ENCODE measurements around the gene STK39. TPM values are rescaled to one million over a fixed set of nuclear protein-coding genes. Genes with fewer than 3 reads are reported as not detected.

Gene STK39
- total and polyA plus RNA-seq, 2 of the 4 experiments (the other 2 are of a cell fraction), result 11.8 to 16.4 TPM

DNA sequence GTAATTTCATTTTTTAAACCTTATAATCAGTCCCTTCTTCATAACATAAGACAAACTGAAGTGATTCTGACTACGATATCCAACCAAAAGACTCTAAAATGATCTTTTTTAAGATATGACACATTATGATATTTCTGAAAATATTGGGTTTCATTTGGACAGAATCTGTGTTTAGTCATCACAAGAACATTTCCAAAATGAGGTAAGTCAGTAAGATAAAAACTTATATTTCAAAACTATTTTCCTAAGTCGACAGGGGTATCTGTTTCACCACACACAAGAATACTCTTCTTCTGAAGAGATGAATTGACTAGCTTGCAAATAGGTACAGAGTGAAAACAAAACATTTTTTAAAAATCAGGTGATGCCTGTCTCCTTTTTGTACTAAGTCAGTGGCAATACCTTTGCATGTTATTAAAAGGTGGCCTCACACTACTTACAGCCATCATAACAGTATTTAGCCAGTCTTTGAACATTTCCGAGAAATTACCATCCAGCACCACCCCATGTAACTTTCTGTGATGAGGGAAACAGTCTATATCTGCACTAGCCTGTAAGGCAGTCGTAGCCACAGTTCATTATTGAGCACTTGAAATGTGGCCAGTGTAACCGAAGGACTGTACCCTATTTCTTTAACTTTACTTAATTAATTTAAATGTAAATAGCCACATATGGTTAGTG is 13.5 kb downstream of the STK39 start (continued):
- TF ChIP-seq RFX5 (IDR thresholded peaks at IDR 0.05; ENCODE audit: low read depth, low read length) (no peak), CEBPB (IDR thresholded peaks at IDR 0.05; ENCODE audit: low read depth, low read length) (no peak), MXI1 (IDR thresholded peaks at IDR 0.05; ENCODE audit: borderline replicate concordance, low read depth, low read length) (no peak)

DNA sequence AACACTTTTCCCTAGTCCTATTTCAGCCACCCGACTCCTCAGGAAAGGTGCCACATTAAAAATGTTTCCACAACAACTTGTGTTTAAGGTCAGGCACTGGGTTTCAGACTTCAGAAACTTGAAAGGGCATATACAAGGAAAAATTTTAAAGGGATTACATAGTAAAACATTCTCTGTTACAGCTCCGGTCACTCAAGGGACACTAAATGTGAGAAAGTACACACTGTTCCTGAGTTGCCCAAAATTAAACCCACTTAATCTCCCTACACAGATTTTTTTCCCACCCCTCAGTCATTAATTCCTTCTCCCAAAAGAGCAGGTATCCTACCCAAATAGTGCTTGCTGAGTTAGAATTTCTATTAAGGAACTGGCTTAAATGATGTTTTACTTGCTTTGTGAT is 14.2 kb downstream of the STK39 start:
- Histone ChIP-seq H3K23ac (ENCODE audit: low read depth, low read length) (no peak overlapping the region), H3K56ac (ENCODE audit: extremely low read depth, insufficient read depth, low read length) (no peak overlapping the region), H3K9me1 (ENCODE audit: insufficient read depth, low read length) (peaks cover 11% of the 10 kb centered on the region; the same call in 1 of the 2 replicates), H4K91ac (ENCODE audit: insufficient read depth, low read depth, low read length) (no peak overlapping the region), H3K27me3 (ENCODE audit: control insufficient read depth, insufficient read depth, low read length) (no peaks in the 10 kb centered on the region), H4K8ac (ENCODE audit: low read depth in 2 of 2, low read length in 2 of 2) (no peak overlapping the region), H3K4me1 (ENCODE audit: control insufficient read depth, insufficient read depth, low read length) (peaks cover 8% of the 10 kb centered on the region; the same call in 1 of the 2 replicates), H2AK5ac (ENCODE audit: low read depth, low read length) (no peak overlapping the region), H3K18ac (ENCODE audit: low read depth, low read length) (no peak overlapping the region), H2AFZ (replicated peaks; ENCODE audit: low read length, poor library complexity) (no peak overlapping the region), H4K20me1 (ENCODE audit: insufficient read depth, low read length) (no peaks in the 10 kb centered on the region), H4K5ac (ENCODE audit: low read depth, low read length) (no peak overlapping the region), H2BK20ac (ENCODE audit: low read depth, low read length) (no peak overlapping the region), H3K27ac (ENCODE audit: insufficient read depth, low read length) (no peak overlapping the region), H3K14ac (replicated peaks; ENCODE audit: low read depth, low read length) (no peak overlapping the region), H2BK5ac (ENCODE audit: low read depth, low read length, poor library complexity, severe bottlenecking) (no peak overlapping the region), H3K4ac (ENCODE audit: low read depth, low read length) (no peak overlapping the region), H2AK9ac (replicated peaks; ENCODE audit: low read depth, low read length, poor library complexity) (no peak overlapping the region), H3K36me3 (ENCODE audit: control insufficient read depth, insufficient read depth, low read length) (0 out of 2 replicates have a peak, but pooled peaks cover 2% of the 10 kb centered on the region), H2BK120ac (ENCODE audit: low read depth, low read length) (no peak overlapping the region), H2BK15ac (ENCODE audit: low read depth, low read length) (no peak overlapping the region), H3K79me1 (ENCODE audit: low read depth in 1 of 2, low read length in 2 of 2) (peaks cover 19 to 47% of the 10 kb centered on the region in 2 experiments), H3K9ac (ENCODE audit: low read depth, low read length) (no peak overlapping the region), H3K9me3 (ENCODE audit: control insufficient read depth, insufficient read depth, low read length) (peaks cover 8% of the 10 kb centered on the region), H3K4me3 (ENCODE audit: insufficient read depth, low read depth, low read length) (no peak overlapping the region), H3K4me2 (ENCODE audit: low read depth, low read length) (no peak overlapping the region)
- BruUV-seq (replicated peaks), result no TSS peak
- ChIA-PET POLR2A (ENCODE audit: unreplicated experiment) (no interaction called here), CTCF (no interaction called here)
- intact Hi-C loops (cut with micrococcal nuclease) (no loop called here), dilution Hi-C loops (cut with HindIII; ENCODE audit: low sequenced_read_pairs, unreplicated experiment) (no loop called here), in situ Hi-C loops (cut with MboI; ENCODE audit: low sequenced_read_pairs) (no loop called here)
- no CpG with 5 or more reads among the region's 2 CpGs for WGBS, 2 experiments (ENCODE audit: extremely low coverage in 2 of 2, insufficient read length in 1 of 2)
- no peak for DNase-seq
- TF ChIP-seq RFX5 (IDR thresholded peaks at IDR 0.05; ENCODE audit: low read depth, low read length), result no peak
- no peak for TF ChIP-seq CEBPB (IDR thresholded peaks at IDR 0.05; ENCODE audit: low read depth, low read length)
- no peak for TF ChIP-seq POLR2A (IDR thresholded peaks at IDR 0.05; ENCODE audit: low read depth, low read length)
- no peak for TF ChIP-seq SMC3 (IDR thresholded peaks at IDR 0.05; ENCODE audit: low read depth, low read length)
- no peak for TF ChIP-seq MAZ (IDR thresholded peaks at IDR 0.05; ENCODE audit: borderline replicate concordance, low read depth, low read length)
- TF ChIP-seq FOS (IDR thresholded peaks at IDR 0.05; ENCODE audit: low read depth, low read length), result no peak
- TF ChIP-seq BHLHE40 (IDR thresholded peaks at IDR 0.05; ENCODE audit: low read depth, low read length), result no peak
- TF ChIP-seq, protein P1, sequence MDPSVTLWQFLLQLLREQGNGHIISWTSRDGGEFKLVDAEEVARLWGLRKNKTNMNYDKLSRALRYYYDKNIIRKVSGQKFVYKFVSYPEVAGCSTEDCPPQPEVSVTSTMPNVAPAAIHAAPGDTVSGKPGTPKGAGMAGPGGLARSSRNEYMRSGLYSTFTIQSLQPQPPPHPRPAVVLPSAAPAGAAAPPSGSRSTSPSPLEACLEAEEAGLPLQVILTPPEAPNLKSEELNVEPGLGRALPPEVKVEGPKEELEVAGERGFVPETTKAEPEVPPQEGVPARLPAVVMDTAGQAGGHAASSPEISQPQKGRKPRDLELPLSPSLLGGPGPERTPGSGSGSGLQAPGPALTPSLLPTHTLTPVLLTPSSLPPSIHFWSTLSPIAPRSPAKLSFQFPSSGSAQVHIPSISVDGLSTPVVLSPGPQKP (IDR thresholded peaks at IDR 0.05; ENCODE audit: borderline replicate concordance, low read depth, low read length), result no peak
- no peak for TF ChIP-seq CHD1 (IDR thresholded peaks at IDR 0.05; ENCODE audit: low read depth, low read length)
- TF ChIP-seq NFE2L2 (IDR thresholded peaks at IDR 0.05; ENCODE audit: low read depth, low read length), result no peak
- no peak for TF ChIP-seq RAD21 (IDR thresholded peaks at IDR 0.05; ENCODE audit: low read length)
- TF ChIP-seq, protein P2, sequence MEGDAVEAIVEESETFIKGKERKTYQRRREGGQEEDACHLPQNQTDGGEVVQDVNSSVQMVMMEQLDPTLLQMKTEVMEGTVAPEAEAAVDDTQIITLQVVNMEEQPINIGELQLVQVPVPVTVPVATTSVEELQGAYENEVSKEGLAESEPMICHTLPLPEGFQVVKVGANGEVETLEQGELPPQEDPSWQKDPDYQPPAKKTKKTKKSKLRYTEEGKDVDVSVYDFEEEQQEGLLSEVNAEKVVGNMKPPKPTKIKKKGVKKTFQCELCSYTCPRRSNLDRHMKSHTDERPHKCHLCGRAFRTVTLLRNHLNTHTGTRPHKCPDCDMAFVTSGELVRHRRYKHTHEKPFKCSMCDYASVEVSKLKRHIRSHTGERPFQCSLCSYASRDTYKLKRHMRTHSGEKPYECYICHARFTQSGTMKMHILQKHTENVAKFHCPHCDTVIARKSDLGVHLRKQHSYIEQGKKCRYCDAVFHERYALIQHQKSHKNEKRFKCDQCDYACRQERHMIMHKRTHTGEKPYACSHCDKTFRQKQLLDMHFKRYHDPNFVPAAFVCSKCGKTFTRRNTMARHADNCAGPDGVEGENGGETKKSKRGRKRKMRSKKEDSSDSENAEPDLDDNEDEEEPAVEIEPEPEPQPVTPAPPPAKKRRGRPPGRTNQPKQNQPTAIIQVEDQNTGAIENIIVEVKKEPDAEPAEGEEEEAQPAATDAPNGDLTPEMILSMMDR (conservative IDR thresholded peaks at IDR 0.05; ENCODE audit: low read depth, low read length), result no peak
- no peak for ATAC-seq (ENCODE audit: low read depth)
